ENCODE data around the gene APOL2.
"Not testable (repeated sequence)": the region's sequence is repeated elsewhere in the genome, so short reads cannot be mapped to it uniquely, and the experiment has no call there.

Gene APOL2

GRCh38 chr22:36252754-36253522, 13.6 kb upstream of the APOL2 start, which contains the start of gene APOL1:
APOL1 (plus strand) TSS chr22:36253133; CDS start chr22:36254956, 1,823 bp downstream.
- Histone ChIP-seq H3K4me3 (ENCODE audit: low read depth in 1 of 2, low read length in 2 of 2) (peak within 1 kb of the TSS; percentile 25 to 67; a peak in 3 of 4 replicates), H4K20me1 (ENCODE audit: insufficient read depth, low read length) (no peaks in the 10 kb centered on the region), H3K4me1 (ENCODE audit: insufficient read depth, low read length) (peaks cover 30% of the 10 kb centered on the region), H3K27ac (ENCODE audit: low read length) (peak within 1 kb of the TSS; percentile 81), H3K36me3 (ENCODE audit: insufficient read depth, low read length) (peaks cover 7% of the 10 kb centered on the region; the same call in 1 of the 2 replicates), H3K27me3 (ENCODE audit: insufficient read depth, low read length, poor library complexity) (no peaks in the 10 kb centered on the region), H3K9ac (ENCODE audit: low read depth, low read length) (peak within 1 kb of the TSS; percentile 64), H3K4me2 (ENCODE audit: insufficient read depth, low read length) (peak within 1 kb of the TSS; percentile 91), H3K9me3 (ENCODE audit: insufficient read depth, low read length, severe bottlenecking) (peaks cover 2% of the 10 kb centered on the region), H3K79me2 (ENCODE audit: insufficient read depth, low read length) (peaks cover 14% of the 10 kb centered on the region), H2AFZ (ENCODE audit: low read depth, low read length) (peak within 1 kb of the TSS; percentile 75)
- ATAC-seq (ENCODE audit: insufficient read depth, low read depth) (peak; percentile 95), DNase-seq (peak; percentile 78)
- TF ChIP-seq EZH2 (IDR thresholded peaks at IDR 0.05; ENCODE audit: borderline replicate concordance, low read depth, low read length, severe bottlenecking), result no peak
- TF ChIP-seq CTCF (IDR thresholded peaks at IDR 0.05; ENCODE audit: borderline replicate concordance, extremely low read depth, low read length, poor library complexity, severe bottlenecking), result no peak

DNA sequence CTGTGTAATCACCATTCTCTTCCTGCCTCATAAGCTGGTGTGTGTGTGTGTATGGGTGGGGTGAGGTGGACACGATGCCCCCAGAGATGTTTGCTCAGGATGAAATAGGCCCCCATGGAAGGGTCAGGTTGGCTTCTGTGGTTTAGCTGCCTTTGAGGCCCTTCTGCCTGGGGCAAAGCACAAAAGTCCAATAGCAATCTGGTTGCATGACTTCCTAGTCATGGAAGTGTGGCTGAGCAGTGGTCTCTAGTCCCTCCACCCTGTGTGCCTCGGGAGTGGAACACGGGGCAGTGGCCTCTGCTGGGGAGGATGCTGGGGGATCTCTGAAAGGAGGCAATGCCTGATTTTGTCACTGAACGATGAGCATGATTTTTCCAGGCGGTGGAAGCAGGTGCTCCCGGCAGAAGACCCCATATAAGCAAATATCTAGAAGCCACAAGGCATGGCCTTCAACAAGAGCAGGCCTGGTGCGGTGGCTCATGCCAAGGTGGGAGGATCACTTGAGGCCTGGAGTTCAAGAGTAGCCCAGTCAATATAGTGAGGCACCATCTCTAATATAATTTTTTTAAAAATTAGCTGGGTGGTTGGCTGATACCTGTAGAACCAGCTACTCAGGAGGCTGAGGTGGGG, 12.8 kb upstream of the APOL2 start:
- Histone ChIP-seq H3K4me3 (ENCODE audit: low read depth in 1 of 2, low read length in 2 of 2) (peak overlapping the region in 1 of 2 experiments; percentile 67; a peak in 1 of 4 replicates), H2AFZ (ENCODE audit: low read depth, low read length) (peak overlapping the region; percentile 75), H3K4me2 (ENCODE audit: insufficient read depth, low read length) (peak overlapping the region; percentile 91), H3K4me1 (ENCODE audit: insufficient read depth, low read length) (peaks cover 30% of the 10 kb centered on the region), H3K79me2 (ENCODE audit: insufficient read depth, low read length) (peaks cover 14% of the 10 kb centered on the region), H3K9ac (ENCODE audit: low read depth, low read length) (peak overlapping the region; percentile 64), H3K27ac (ENCODE audit: low read length) (peak overlapping the region; percentile 81; the same call in 1 of the 2 replicates)
- not testable (repeated sequence) for H3K27me3 ChIP-seq (ENCODE audit: insufficient read depth, low read length, poor library complexity); ATAC-seq (ENCODE audit: insufficient read depth, low read depth); H4K20me1 ChIP-seq (ENCODE audit: insufficient read depth, low read length); H3K36me3 ChIP-seq (ENCODE audit: insufficient read depth, low read length); DNase-seq; H3K9me3 ChIP-seq (ENCODE audit: insufficient read depth, low read length, severe bottlenecking)

GRCh38 chr22:36250292-36250960, 11.1 kb upstream of the APOL2 start:
- H2AFZ ChIP-seq (ENCODE audit: low read depth, low read length); H3K9me3 ChIP-seq (ENCODE audit: insufficient read depth, low read length, severe bottlenecking); DNase-seq; H3K4me3 ChIP-seq (ENCODE audit: low read depth in 1 of 2, low read length in 2 of 2); H3K4me2 ChIP-seq (ENCODE audit: insufficient read depth, low read length); H3K27me3 ChIP-seq (ENCODE audit: insufficient read depth, low read length, poor library complexity); H3K27ac ChIP-seq (ENCODE audit: low read length); H3K9ac ChIP-seq (ENCODE audit: low read depth, low read length); H4K20me1 ChIP-seq (ENCODE audit: insufficient read depth, low read length); ATAC-seq (ENCODE audit: insufficient read depth, low read depth); H3K36me3 ChIP-seq (ENCODE audit: insufficient read depth, low read length): not testable (repeated sequence)
- Histone ChIP-seq H3K4me1 (ENCODE audit: insufficient read depth, low read length) (peaks cover 30% of the 10 kb centered on the region), H3K79me2 (ENCODE audit: insufficient read depth, low read length) (peaks cover 14% of the 10 kb centered on the region)

DNA sequence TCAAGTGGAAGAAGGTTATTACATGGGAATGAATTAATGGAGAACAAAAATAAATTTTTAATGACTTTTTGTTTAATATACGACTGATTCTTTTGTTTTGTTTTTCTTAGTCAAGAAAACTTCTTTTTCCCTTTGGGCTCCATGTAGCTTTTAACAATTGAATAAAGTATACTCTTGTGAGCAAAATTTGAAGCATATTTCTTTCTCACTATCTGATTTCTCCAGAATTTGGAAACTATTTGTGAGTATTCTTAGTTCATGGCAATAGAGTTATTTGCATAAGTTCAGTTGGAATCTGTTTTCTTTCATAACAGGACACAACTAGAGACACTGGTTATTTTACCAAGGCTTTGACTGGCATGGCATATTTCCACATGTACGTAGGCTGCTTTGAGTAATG, 9.8 kb upstream of the APOL2 start:
- H3K9me3 ChIP-seq (ENCODE audit: insufficient read depth, low read length, severe bottlenecking), result peaks cover 2% of the 10 kb centered on the region
- no peaks in the 10 kb centered on the region for H3K27me3 ChIP-seq (ENCODE audit: insufficient read depth, low read length, poor library complexity)
- peaks cover 9% of the 10 kb centered on the region for H3K79me2 ChIP-seq (ENCODE audit: insufficient read depth, low read length)
- no peak for DNase-seq
- TF ChIP-seq CTCF (IDR thresholded peaks at IDR 0.05; ENCODE audit: borderline replicate concordance, extremely low read depth, low read length, poor library complexity, severe bottlenecking), result no peak
- no peak for TF ChIP-seq EZH2 (IDR thresholded peaks at IDR 0.05; ENCODE audit: borderline replicate concordance, low read depth, low read length, severe bottlenecking)
- no peaks in the 10 kb centered on the region for H4K20me1 ChIP-seq (ENCODE audit: insufficient read depth, low read length)
- H3K4me3 ChIP-seq (ENCODE audit: low read depth in 1 of 2, low read length in 2 of 2), result no peak overlapping the region
- H2AFZ ChIP-seq (ENCODE audit: low read depth, low read length), result no peak overlapping the region
- no peak overlapping the region for H3K4me2 ChIP-seq (ENCODE audit: insufficient read depth, low read length)
- H3K36me3 ChIP-seq (ENCODE audit: insufficient read depth, low read length), result no peaks in the 10 kb centered on the region
- no peak for ATAC-seq (ENCODE audit: insufficient read depth, low read depth)
- no peak overlapping the region for H3K9ac ChIP-seq (ENCODE audit: low read depth, low read length)
- no peak overlapping the region for H3K27ac ChIP-seq (ENCODE audit: low read length)
- H3K4me1 ChIP-seq (ENCODE audit: insufficient read depth, low read length), result peaks cover 19% of the 10 kb centered on the region
